ENCODE data around the gene FKBP15.
"Not testable (repeated sequence)": the region's sequence is repeated elsewhere in the genome, so short reads cannot be mapped to it uniquely, and the experiment has no call there.

The FKBP15 gene

DNA sequence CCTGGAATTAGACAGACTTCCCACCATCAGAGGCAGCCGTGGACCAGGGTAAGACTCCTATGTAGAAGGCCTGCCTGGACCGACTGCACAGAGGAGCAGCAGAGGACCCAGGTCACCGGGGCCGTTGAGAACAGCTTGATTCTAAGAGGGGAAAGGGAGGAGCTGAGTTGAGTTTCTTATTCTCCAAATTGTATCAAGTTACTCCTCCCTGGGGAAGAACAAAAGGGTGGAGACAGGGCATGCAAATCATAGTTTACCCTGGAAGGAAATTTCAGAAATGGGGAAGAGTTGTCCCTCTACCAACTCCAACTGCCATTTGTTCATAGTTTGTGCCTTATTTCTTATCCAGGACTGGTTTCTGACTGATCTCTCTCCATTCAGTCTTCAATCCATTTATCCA, 91.2 kb downstream of the FKBP15 start:
- DNase-seq: peak in 1 of 42 donors; percentile 17
- intact Hi-C loops (cut with DNase I): no loop called here

DNA sequence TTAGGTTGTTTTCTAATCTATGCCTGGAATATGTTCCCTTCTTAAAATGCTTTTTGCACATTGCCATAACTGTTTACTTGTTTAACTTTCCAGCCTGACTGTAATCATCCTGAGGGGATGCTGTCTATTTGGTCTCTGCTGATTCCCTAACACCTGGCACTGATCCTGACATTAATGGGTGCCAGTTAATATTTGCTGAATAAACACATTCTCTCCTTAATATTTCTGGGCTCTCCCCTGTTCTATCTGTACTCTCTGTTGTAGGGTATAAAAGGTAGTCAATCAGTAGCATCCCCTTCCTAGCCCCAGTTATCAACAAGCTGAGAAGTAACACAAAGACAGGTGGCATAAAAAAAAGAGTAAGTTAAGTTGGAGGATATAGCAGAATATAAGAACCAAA, 91.6 kb downstream of the FKBP15 start:
- intact Hi-C loops (cut with DNase I): no loop called here
- no peak for DNase-seq

DNA sequence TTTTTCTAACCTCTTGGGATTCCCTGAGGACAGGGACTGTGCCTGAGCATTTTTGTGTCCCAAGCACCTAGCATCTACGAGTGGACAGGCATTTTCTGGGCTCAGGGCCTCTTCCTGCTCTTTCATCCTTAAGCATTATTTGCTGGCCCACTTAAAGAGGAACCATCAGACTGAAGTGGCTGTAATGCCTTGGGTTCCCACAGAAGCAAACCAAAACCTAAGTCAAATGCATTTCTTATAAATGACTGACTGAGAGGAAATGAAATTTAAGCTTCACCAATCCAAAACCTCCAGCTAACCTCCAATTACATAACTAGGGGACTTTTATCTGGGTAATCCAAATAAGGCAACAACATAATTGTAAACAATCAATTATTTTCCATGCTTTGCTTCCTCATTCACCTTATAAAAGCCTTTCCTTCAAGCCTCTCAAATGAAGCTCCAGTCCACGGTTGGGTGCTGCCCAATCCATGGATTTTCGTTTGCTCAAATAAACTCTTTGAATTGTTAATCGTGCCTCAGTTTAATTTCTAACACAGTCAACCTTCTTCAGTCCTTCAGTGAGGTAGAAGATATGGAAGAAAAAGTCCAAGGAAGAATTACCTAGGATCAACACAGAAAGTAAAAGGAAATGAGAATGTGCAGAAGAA, 95.6 kb downstream of the FKBP15 start:
- intact Hi-C loops (cut with DNase I): no loop called here
- DNase-seq: no peak

DNA sequence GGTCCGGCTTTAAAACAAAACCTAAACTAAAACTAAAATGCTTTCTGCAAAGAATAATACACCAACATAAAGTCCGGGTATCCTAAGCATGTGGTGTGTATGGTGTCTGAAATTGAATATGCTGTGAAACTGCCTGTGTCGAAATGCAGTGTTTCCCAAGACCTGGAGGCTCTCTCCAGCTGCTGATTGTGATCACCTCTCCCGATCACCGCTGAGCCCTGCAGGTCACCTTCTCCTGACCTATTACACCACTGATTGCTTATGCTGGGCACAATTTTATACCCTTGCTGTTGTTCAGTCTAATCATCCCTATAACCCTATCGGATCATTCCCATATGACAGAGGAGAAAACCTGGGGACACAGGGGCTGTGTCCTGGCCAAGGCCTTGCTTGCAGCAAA, 102.2 kb downstream of the FKBP15 start:
- intact Hi-C loops (cut with DNase I): not testable (repeated sequence)

More for the DNA sequence above, 102.2 kb downstream of the FKBP15 start:
- DNase-seq: not testable (repeated sequence)
